Sigmoid colon (tissue), 4 donors: Measurements from ENCODE around the gene ARL5B.

Experiments
- POLR2A ChIP-seq, 2 donors: fragments of 450-650 bp; IDR thresholded peaks; one replicate each; pipeline ENCODE4 v1.6.1; 2016; ENCODE audit warnings: antibody characterized with exemption in 2 of 2, mild to moderate bottlenecking in 2 of 2, moderate library complexity in 2 of 2
- POLR2AphosphoS5 ChIP-seq, 4 donors: sonication (generic); formaldehyde crosslinking; IDR thresholded peaks; one replicate each; pipeline ENCODE4 v1.6.1; 2017; ENCODE audit warnings: antibody characterized with exemption in 4 of 4

DNA sequence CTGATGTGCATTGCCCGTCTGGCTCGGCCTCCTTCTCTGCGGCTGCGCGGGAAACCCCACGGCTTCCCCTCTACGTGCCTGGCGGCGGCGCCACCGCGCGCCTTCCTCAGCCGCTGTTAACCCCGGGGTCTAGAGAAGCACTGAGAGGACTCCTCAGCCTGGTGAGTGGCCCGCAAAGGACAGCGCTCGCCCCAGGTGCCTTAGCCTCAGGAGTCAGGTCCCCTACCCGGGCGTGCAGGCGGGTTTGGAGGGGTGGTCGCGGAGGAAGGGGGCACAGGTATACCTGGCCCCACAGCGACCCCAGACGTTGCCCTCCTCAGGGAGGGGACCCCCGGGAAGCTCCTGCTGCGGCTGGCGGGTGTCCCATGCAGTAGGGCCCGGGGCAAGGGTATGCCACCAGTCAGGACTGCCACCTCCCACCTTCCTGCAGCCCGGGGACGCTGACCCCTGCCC is 51.0 kb downstream of the ARL5B start:
- no peak for TF ChIP-seq POLR2A (IDR thresholded peaks at IDR 0.05)
- no peak for TF ChIP-seq POLR2AphosphoS5 (IDR thresholded peaks at IDR 0.05)
